Stomach (tissue), 9 donors: ENCODE data around the gene ZC2HC1C. TPM values are rescaled to one million over a fixed set of nuclear protein-coding genes. Genes with fewer than 3 reads are reported as not detected.

Source experiments
- DNase-seq, 2 donors: peaks; one replicate each; pipeline versions ENCODE4 v3.0.0 to v3.0.0-alpha.2; 2013 to 2019
- H3K27ac ChIP-seq, 5 donors: fragments of 200-600 bp in 4 of 5; sonication (generic) in 4 of 5; one replicate each; pipeline ENCODE4 v1.5.1; 2013 to 2019; ENCODE audit warnings: mild to moderate bottlenecking in 1 of 5, moderate library complexity in 1 of 5
- H3K27me3 ChIP-seq, 3 donors: fragments of 200-600 bp; sonication (generic); one replicate each; pipeline ENCODE4 v1.5.1; 2017 to 2019; ENCODE audit warnings: mixed run types in 1 of 3
- H3K36me3 ChIP-seq, 4 donors: fragments of 200-600 bp; sonication (generic); 1 replicate in 3 of 4; 2 replicates in 1 of 4; pipeline ENCODE4 v1.5.1; 2016 to 2019
- H3K4me1 ChIP-seq, 4 donors: fragments of 200-600 bp; sonication (generic); one replicate each; pipeline ENCODE4 v1.5.1; 2016 to 2019
- H3K4me3 ChIP-seq, 4 donors: fragments of 200-600 bp; sonication (generic) in 3 of 4; one replicate each; pipeline ENCODE4 v1.5.1; 2016 to 2019; ENCODE audit warnings: mild to moderate bottlenecking in 1 of 4
- H3K9me3 ChIP-seq, 4 donors: fragments of 200-600 bp; sonication (generic); one replicate each; pipeline ENCODE4 v1.5.1; 2016 to 2019
- EP300 ChIP-seq: sonication (generic); formaldehyde crosslinking; IDR thresholded peaks from one replicate; pipeline ENCODE4 v1.6.1; 2017; ENCODE audit warnings: antibody characterized with exemption
- POLR2A ChIP-seq, 4 donors: fragments of 450-650 bp; IDR thresholded peaks; one replicate each; pipeline ENCODE4 v1.6.1; 2016; ENCODE audit warnings: antibody characterized with exemption in 4 of 4, control low read depth in 2 of 4, mild to moderate bottlenecking in 1 of 4, moderate library complexity in 1 of 4
- POLR2AphosphoS5 ChIP-seq, 3 donors: sonication (generic); formaldehyde crosslinking; IDR thresholded peaks; one replicate each; pipeline ENCODE4 v1.6.1; 2016; ENCODE audit warnings: antibody characterized with exemption in 3 of 3
- WGBS, 5 donors: extraction: QIAGEN DNeasy Blood & Tissue Kit in 3 of 5; methylation state at CpG; one replicate each; pipeline versions ENCODE4 v1.1.5 to v1.1.7; 2013 to 2018; 5-methylcytosine and 5-hydroxymethylcytosine counted together
- intact Hi-C: fragments of 100-400 bp; cut with DNase I; formaldehyde crosslinking; loops from one replicate; pipeline ENCODE4 v1.15.1; 2023; ENCODE audit warnings: low total_unique reads
- polyA plus RNA-seq, 3 donors: library from polyadenylated mRNA; stranded (reverse); fragments of 200-250 nt; gene quantifications; one replicate each; pipeline ENCODE4 v1.2.3, GENCODE V29; 2013
- total RNA-seq, 5 donors: library from RNA; depleted of rRNA; stranded (reverse); fragments of >200 nt; gene quantifications; one replicate each; pipeline versions ENCODE4 v1.1.0 to v1.2.3, GENCODE V29; 2014 to 2016
- TF ChIP-seq, protein P1 (sequence below), 7 experiments: fragments of 450-650 bp in 4 of 7; fragments of 200-600 bp in 3 of 7; sonication (generic) in 3 of 7; IDR thresholded peaks; one replicate each; pipeline ENCODE4 v1.5.1; 2016 to 2019; ENCODE audit warnings: antibody characterized with exemption in 7 of 7, control low read depth in 2 of 7, mild to moderate bottlenecking in 1 of 7
- donor health status: healthy with polysubstance abuse.
- donor health status: Bipolar disorder and iron deficiency.
- donor health status: healthy.

Gene ZC2HC1C
- total and polyA plus RNA-seq, 8 donors: 0.37 to 10.4 (median 4.1) TPM; not detected in 2

DNA sequence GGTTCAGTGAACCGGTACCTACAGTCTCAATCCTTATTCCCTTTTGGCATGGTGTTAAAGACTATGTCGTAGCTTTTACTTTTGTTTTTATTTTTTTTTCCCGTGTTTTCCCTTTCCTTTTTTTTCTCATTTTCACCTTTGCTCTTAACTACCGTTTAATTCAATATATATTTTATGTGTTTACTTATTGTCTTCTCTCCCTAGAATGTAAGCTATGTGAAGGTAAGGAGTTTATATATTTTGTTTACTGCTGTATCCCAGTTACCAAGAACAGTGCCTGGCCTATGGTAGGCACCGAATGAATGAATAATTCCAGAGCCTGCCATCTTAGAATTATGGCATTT is 17.9 kb upstream of the ZC2HC1C start:
- Histone ChIP-seq H3K4me3 (peak overlapping the region; percentile 59 to 69 (median 61)), H3K27me3 (no peaks in the 10 kb centered on the region), H3K4me1 (peaks cover 7 to 29% (median 21%) of the 10 kb centered on the region in 4 donors), H3K36me3 (peaks cover 0 to 5% (median 0%) of the 10 kb centered on the region in 4 donors), H3K9me3 (no peaks in the 10 kb centered on the region), H3K27ac (peak overlapping the region; percentile 74 to 94 (median 92))
- intact Hi-C loops: no loop called here
- TF ChIP-seq POLR2AphosphoS5 (IDR thresholded peaks at IDR 0.05) (no peak), EP300 (no peak), POLR2A (IDR thresholded peaks at IDR 0.05) (no peak)
- TF ChIP-seq, protein P1, sequence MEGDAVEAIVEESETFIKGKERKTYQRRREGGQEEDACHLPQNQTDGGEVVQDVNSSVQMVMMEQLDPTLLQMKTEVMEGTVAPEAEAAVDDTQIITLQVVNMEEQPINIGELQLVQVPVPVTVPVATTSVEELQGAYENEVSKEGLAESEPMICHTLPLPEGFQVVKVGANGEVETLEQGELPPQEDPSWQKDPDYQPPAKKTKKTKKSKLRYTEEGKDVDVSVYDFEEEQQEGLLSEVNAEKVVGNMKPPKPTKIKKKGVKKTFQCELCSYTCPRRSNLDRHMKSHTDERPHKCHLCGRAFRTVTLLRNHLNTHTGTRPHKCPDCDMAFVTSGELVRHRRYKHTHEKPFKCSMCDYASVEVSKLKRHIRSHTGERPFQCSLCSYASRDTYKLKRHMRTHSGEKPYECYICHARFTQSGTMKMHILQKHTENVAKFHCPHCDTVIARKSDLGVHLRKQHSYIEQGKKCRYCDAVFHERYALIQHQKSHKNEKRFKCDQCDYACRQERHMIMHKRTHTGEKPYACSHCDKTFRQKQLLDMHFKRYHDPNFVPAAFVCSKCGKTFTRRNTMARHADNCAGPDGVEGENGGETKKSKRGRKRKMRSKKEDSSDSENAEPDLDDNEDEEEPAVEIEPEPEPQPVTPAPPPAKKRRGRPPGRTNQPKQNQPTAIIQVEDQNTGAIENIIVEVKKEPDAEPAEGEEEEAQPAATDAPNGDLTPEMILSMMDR (IDR thresholded peaks at IDR 0.05): no peak
- DNase-seq: no peak
- WGBS, 5 donors: 20 to 27% (median 21%) methylated on average over 5 of the region's 5 CpGs

DNA sequence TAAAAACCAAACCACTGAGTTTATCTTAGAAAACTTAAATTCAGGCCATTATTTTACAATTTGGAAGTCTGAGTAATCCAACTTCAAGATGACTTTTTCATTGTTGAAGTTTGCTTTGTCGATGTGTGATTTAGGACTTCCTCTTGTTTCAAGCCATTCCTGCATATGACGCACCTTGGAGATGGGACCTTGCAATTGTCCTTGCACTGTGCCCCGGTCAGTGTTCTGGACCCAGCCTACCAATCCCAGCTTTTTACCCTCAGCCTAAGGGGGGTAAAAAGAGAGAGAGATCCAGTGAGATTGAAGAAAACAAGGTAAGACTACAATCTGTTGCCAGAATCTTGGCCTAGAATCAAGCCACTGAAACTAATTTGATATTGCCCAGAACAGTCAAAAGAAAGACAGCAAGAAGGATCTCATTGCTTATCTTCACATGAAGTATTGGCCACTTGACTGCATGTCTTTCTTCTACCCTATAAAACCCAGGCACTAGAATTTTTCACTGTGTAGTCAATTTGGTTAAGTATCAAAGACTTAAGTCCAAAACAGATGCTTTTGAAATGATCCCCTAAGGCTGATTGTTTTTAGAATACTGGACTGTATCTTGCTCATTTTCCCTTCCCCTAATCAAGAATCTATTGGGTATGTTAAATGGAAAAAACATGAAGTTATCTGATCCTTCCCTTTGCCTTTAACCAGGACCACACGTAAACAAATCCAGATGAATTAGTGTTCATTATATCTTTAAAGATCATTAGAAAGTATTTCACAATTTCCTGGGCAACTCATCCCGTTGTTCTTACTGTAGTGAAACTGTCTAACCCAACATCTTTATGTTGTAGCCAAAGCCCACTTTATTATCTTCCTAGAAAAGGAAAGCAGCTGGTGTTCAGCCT is 15.8 kb upstream of the ZC2HC1C start:
- no peak for DNase-seq
- Histone ChIP-seq H3K36me3 (no peaks in the 10 kb centered on the region), H3K9me3 (no peaks in the 10 kb centered on the region), H3K27me3 (no peaks in the 10 kb centered on the region), H3K27ac (no peak overlapping the region), H3K4me3 (no peak overlapping the region), H3K4me1 (peaks cover 7 to 27% (median 20%) of the 10 kb centered on the region in 4 donors)
- 64 to 70% (median 66%) methylated on average over 5 of the region's 5 CpGs for WGBS, 5 donors
- no peak for TF ChIP-seq EP300
- TF ChIP-seq, protein P1 (IDR thresholded peaks at IDR 0.05): no peak
- no peak for TF ChIP-seq POLR2AphosphoS5 (IDR thresholded peaks at IDR 0.05)
- no peak for TF ChIP-seq POLR2A (IDR thresholded peaks at IDR 0.05)
- intact Hi-C loops: no loop called here

DNA sequence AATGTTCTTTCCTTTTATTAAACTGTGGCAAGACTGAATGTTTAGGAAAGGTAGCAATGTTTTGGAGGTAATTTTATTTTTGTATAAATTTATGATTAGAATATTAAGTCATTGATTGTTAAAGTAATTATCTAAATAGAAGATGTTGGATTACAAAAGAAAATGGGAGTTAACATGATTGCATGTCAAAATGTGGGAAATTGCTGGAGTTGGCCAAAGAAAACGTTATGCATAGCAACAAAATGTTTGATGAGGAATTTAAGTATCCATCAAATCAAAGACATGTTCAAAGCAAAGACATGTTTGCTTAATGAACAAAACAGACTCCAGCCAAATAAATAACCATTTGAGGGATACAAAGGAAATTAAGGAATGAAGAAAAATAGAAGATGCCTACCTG is 15.0 kb upstream of the ZC2HC1C start:
- Histone ChIP-seq H3K27me3 (no peaks in the 10 kb centered on the region), H3K27ac (no peak overlapping the region), H3K36me3 (no peaks in the 10 kb centered on the region), H3K4me3 (no peak overlapping the region), H3K4me1 (peaks cover 7 to 20% (median 13%) of the 10 kb centered on the region in 4 donors), H3K9me3 (no peaks in the 10 kb centered on the region)
- WGBS, 5 donors: 62 to 78% (median 68%) methylated on average over 1 of the region's 1 CpG
- intact Hi-C loops: no loop called here
- TF ChIP-seq POLR2A (IDR thresholded peaks at IDR 0.05): no peak
- TF ChIP-seq POLR2AphosphoS5 (IDR thresholded peaks at IDR 0.05): no peak
- TF ChIP-seq EP300: no peak
- TF ChIP-seq, protein P1 (IDR thresholded peaks at IDR 0.05): no peak
- no peak for DNase-seq

DNA sequence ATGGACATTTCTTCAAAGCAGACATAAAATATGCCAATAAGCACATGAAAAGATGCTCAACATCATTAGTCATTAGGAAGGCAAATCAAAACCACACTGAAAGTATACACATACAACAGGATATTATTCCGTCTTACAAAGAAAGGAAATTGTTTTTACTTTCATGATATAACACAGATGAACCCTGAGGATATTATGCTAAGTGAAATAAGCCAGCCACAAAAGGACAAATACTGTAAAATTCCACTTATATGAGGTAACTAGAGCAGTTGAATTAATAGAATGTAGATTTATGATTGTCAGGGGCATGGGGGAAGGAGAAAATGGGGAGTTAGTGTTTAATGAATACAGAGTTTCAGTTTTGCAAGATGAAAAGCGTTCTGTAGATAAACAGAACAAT is 9.8 kb upstream of the ZC2HC1C start:
- WGBS, 5 donors: 84 to 90% (median 88%) methylated on average over 2 of the region's 2 CpGs
- H3K4me3 ChIP-seq: no peak overlapping the region
- H3K27ac ChIP-seq: no peak overlapping the region
- no peak for TF ChIP-seq POLR2A (IDR thresholded peaks at IDR 0.05)
- no peak for TF ChIP-seq EP300
- TF ChIP-seq POLR2AphosphoS5 (IDR thresholded peaks at IDR 0.05): no peak
- TF ChIP-seq, protein P1 (IDR thresholded peaks at IDR 0.05): no peak
- peaks cover 0 to 8% (median 0%) of the 10 kb centered on the region in 4 donors for H3K36me3 ChIP-seq
- intact Hi-C loops: no loop called here
- peaks cover 0 to 18% (median 17%) of the 10 kb centered on the region in 4 donors for H3K4me1 ChIP-seq
- H3K9me3 ChIP-seq: no peaks in the 10 kb centered on the region
- DNase-seq: no peak
- no peaks in the 10 kb centered on the region for H3K27me3 ChIP-seq
